HG03280 (cell line): ENCODE data around the gene ADCK1.
"Not testable (repeated sequence)": the region's sequence is repeated elsewhere in the genome, so short reads cannot be mapped to it uniquely, and the experiment has no call there.

Experiments used
- ATAC-seq: cut with Tn5 transposase; IDR thresholded peaks from one replicate; pipeline ENCODE4 v1.9.1; 2021; ENCODE audit warnings: mild to moderate bottlenecking, moderate library complexity; ENCODE audit not compliant: unreplicated experiment

The ADCK1 gene

DNA sequence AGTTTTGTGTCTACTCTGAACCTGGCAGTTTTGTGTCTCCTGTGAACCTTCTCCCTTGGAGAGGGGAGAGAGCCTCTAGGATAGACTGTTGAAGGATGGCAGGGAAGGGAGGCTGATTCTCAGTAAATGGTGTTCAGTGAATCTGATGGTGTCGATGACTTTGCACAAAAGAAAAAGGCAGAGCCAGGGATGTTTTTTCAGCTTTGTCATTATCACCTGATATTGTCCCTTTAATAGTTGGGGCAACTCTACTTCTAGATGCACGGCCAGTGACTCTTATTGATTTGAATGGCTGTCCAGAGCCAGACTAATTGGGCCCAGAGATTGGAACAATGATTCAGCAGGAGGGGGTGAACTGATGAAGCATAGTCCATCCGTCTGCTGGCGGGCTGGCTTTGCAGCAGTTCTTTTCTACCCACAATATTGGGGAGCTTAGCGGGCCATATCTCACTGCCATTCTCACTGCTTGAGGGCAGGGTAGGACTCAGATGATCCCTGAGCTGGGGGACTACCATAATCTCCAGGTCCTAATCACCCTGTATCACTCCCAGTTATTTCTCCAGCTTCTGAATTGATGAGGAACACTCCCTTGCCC is 93.1 kb downstream of the ADCK1 start:
- no peak for ATAC-seq

DNA sequence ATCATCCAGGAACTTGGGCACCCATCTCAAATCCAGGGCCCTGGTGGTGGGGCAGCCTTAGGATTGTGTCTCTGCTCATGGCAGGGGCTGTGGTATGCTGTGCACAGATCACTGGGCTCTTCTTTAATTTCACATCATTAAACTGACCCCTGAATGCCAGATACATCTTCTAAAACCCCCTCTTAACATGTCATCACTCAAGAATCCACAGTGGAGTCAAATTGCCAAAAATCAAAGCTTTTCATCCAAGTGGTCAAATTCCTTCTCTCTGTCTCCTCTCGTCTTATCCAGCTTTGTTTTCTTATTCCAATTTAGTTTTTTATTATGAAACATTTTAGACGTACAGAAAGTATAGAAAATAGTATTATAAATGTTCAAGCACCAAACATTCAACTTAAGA is 97.5 kb downstream of the ADCK1 start:
- ATAC-seq, result no peak

DNA sequence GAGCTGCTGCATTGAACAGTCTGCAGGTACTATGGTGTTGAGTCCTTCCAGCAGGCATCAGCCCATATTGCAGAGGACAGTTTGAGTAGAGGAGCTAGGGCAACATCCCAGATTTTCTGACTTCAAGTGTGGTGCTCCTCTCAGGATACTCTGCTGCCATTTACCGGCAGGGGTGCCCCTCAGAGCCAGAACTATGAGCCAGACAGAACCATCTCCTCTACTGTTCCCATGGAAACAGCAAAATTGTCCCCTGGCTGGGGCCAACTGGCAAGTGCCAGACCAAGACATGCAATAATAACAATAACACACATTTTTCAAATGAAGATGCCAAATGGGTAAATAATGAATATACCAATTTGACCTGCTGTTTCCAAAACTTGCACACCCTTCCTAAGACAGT is 102.9 kb downstream of the ADCK1 start:
- no peak for ATAC-seq

DNA sequence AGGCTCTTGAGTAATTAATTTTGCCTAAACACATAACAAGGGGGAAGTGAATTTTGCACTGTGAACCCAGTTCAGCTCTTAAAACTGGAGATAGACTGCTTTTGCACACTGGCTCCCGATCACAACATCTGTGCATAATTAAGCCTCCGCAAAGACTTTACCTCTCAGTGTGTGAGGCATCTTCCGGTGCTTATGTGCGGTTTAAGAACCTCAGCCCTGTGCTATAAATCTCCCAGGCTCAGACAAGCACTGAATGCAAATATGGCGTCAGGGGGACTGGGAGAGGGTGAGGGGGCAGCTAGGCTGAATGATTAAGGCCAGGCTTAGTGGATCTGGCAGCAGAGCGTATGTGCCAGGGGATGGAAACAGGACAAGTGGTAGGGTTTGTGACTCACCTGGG is 103.3 kb downstream of the ADCK1 start:
- ATAC-seq, result no peak

DNA sequence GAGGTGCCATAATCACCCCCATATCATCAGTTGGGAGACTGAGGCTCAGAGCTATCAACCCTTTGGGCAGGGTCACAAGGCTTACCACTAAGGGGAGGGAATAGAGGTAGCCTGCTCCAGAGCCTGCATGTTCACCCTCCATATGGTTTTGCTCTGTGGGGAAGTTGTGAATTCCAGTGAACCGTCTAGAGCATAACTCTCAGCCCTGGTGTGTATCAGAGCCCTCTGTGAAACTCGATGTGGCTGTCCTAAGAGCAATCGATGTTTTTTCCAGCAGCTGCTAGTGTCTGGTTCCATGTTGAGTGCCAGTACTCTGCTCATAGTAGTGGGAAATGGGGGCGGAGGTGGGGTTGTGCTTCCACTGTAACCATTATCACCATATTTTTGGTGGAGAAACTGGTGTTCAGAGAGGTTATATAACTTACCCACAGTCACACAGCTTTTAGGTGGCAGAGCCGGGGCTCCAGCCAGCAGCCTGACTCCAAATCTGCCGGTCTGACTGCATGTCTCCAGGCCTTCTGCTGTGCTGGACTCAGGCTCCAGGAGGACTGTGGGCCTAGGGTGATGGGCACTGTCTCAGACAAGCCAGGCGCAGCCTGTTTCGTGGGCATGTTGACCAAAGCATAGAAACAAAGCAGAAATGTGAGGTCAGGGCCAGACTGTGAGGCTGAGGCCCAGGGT is 104.2 kb downstream of the ADCK1 start:
- no peak for ATAC-seq

DNA sequence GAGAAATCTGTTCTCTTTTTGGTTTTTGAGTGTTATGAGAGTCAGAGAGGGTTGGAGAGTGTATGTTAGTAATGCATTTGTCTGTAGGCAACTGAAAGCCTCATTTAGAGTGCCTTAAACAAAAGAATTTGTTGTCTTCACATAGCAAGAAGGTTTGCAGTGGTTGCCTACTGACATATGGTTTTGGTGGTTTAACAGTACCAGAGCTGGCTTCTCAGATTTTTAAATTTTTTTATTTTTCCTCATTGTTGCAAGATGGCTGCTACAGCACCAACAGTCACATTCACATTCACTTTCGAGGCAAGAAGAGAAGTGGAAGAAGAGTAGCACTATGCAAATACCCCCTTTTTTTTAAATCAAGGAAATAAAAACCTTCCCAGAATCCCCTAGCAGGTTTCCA is 106.5 kb downstream of the ADCK1 start:
- ATAC-seq, result no peak

DNA sequence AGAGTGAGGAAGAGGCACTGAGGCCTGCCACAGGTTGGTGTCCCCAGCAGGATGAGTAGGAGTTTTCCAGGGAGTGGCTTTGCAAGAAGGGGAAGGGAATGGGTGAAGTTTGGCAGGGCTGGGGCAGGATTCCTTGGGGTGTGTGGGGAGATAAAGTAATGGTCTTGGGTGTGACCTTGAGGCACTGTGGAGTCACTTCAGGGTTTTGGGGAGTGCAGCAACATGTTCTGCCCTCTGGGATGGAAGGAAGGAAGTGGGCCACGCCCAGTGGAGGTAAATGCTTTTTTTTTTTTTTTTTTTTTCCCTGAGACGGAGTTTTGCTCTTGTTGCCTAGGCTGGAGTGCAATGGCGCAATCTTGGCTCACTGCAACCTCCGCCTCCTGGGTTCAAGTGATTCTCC is 108.9 kb downstream of the ADCK1 start:
- ATAC-seq, result no peak

DNA sequence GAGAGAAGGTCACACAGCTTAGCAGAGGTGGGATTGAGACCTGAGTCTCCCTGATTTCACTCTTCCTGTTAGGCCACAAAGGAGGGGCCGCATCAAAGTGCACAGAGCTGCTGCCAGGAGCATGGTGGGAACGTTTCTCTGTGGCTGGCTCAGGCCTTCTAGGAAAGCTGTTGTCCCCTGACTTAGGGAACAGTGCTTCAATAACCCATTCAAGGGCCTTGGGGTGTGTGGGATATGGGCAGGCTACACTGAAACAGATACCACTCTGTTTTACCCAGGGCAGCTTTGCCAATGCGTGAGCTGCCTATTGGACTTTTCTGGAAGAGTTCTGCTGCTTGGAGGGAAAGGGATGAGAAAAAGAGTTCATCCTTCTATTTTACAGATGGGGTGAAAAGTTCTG is 110.0 kb downstream of the ADCK1 start:
- ATAC-seq, result no peak

DNA sequence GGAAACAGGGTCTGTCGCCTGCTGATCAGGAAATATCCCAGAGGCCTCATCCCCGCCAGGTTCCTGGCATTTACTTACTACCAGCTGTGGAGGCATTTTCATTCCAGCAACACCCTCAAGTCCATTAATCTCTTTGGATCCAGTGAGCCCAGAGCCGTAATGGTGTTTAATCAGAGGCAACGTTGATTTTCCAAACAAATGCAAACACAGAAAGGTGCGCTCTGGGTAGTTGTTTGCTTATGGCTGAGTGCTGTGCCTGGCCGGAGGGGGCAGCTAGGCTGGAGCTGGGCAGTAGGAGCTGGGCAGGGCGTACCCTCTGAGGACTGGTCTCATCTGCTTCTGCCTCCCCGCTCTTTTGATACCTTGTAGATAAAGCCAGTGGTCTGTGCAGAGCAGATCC is 110.6 kb downstream of the ADCK1 start:
- no peak for ATAC-seq

DNA sequence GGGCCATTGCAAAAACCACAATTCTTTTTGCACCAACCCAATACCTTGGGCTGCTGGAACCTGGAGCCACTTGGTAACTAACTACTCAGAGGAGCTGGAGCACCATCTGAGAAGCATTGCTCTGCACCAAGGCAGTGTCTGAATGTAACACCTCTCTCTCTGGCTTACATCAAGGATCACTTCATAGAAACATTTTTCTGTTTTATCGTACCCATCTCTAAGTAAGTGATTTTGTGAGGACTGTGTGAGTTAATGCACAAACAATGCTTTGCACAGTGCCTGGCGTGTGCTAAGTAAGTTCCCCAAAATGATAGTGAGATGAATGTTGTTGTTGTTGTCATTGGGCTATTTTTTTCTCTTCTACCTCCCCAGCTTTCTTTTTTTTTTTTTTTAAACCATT is 111.4 kb downstream of the ADCK1 start:
- no peak for ATAC-seq

DNA sequence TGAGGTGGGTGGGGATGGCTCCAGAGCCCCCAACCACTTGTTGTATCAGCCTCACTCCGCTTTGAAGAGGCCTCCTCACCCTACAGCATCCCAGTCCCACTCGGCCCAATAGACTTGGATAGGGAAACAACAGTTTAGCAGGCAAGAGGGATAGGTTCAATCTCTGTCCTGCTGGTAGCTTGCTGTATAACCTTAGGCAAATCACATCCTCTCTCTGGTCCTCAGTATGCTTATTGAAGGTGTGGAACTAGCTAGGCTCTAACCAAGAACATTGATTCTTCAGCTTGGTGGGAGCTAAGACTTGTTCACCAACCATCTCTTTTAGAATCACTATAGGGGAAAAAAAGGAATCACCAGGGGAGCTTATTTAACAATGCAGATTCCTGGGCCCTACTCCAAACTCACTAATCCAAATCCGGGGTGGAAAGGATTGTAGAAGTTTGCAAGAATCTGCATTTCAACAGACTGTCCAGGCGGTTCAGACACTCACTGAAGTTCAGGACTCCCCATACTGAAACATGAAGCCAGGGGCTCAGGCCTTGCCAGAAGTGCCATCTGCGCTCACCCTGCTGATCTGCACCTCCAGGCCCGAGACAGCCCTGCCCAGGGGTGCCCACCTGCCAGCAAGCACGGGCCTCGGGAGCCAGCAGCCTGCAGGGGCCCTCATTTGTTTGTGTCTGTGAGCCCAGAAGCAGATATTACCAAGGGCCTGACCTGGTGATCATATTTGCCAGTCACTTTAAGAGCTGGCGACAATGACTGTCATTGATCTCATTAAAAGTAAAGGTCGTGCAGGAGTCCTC is 113.0 kb downstream of the ADCK1 start:
- no peak for ATAC-seq

DNA sequence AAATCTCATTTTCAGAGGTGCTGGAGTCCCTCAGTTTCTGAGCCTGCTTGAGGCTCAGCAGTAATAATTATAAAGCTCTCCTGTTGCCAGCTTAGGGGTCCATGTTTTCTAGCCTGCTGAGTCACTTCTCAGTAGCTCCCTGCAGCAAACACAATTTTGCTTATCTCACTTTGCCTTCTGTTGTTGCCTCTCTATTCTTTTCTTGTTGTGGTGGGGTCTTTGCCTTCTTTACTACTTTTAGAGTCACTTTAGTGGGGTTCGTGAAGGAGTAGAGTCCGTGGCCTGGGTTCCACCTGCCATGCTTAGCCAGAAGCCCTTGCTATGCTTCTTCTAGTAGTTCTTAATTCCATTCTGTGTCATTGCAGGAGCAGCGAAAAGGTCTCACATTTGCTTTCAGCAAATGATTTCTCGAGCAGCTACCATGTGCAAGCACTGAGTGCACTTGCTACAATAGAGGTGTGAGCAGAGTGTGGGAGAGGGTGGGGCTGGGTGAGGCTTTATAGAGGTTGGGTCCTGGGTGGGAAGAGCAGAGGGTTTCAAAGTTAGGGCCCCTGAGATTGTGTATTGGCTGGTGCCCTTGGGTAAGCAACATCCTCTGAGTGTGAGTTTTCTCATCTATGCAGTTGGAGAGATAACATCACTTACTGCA is 114.3 kb downstream of the ADCK1 start:
- no peak for ATAC-seq

DNA sequence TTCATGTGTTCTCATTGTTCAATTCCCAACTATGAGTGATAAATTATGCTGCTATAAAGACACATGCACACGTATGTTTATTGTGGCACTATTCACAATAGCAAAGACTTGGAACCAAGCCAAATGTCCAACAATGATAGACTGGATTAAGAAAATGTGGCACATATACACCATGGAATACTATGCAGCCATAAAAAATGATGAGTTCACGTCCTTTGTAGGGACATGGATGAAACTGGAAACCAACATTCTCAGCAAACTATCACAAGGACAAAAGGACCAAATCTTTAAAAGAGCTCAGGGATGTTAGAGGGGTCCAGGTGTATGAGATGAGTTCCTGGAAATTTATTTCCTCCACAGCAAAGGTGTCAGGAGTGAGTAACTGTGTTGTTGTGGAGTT is 115.5 kb downstream of the ADCK1 start:
- ATAC-seq, result not testable (repeated sequence)

DNA sequence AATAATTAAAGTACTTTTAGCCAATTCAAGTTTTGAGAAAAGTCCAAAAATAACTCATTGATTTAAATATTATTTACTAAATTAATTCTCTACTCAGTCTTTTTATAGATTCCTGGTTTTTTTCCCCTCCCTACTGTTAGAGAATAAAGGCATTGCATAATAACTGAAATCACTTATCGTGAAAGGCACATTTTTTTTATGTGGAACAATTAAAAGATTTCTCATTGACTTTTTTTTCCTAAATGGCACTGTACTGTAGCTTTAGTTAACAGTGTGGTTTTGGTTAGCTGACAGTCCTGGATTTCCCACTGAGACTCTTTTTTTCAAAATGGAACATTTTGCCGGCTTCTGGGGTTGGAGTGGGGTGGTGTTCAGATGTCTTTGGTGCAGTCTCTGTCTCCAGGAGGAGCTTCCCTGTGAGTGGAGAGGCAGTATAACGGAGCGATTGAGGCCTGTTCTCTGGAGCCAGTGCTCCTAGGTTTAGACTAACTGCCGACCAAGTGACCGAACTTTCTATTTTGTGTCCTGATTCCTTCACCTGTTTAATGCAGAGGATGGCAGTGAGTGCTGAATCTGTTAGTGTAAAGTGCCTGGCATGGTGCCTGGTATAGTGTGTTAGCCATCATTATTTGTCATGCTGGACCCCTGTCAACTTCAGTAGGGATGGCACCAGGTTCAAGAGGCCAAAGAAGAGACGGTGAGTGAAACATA is 117.7 kb downstream of the ADCK1 start:
- ATAC-seq, result no peak

DNA sequence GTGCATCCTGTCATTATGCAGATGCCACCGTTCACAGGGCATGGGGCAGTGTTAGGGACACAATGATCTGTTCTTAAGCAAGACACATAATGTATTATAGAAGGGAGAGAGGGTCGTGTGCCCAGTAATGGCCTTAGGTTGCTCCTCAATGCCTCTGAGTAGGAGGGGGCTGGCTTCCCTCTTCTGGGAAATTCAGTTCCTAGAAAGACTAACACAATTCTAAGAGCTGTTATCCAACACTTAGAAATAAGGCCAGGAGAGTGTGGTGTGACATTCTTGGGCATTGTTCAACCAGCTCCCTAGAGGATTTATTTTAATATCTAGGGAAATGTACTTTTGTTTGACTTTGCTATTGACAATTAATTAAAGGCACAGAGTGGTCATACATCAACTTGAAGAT is 118.5 kb downstream of the ADCK1 start:
- ATAC-seq, result no peak

DNA sequence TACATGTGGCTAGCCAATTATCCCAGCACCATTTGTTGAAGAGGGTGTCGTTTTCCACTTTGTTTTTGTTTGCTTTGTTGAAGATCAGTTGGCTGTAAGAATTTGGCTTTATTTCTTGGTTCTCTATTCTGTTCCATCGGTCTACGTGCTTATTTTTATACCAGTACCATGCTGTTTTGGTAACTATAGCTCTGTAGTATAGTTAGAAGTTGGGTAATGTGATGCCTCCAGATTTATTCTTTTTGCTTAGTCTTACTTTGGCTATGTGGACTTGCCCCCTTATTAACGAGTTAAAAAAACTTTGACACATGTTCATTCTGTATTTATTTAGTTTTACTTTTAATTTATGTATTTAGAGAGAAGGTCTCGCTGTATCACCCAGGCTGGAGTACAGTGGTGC is 120.4 kb downstream of the ADCK1 start:
- ATAC-seq, result no peak

DNA sequence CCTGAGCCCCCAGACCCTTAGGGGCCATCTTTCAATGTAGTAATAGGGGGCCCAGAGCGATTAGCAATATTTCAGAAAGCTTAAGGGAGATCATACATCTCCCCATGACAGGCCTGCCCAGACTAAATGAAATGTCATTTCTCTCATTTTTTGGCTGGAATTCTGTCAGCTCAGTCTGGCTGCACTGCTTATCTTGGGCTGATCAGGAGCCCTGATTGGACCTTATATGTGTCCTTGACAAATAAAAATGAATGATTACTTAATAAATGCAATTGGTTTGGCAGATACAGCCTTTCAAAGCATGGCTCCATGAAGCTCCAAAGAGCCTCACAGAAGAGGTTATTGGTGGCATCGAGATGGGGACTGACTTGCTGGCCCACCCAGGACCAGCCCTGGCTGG is 121.9 kb downstream of the ADCK1 start:
- ATAC-seq, result no peak

DNA sequence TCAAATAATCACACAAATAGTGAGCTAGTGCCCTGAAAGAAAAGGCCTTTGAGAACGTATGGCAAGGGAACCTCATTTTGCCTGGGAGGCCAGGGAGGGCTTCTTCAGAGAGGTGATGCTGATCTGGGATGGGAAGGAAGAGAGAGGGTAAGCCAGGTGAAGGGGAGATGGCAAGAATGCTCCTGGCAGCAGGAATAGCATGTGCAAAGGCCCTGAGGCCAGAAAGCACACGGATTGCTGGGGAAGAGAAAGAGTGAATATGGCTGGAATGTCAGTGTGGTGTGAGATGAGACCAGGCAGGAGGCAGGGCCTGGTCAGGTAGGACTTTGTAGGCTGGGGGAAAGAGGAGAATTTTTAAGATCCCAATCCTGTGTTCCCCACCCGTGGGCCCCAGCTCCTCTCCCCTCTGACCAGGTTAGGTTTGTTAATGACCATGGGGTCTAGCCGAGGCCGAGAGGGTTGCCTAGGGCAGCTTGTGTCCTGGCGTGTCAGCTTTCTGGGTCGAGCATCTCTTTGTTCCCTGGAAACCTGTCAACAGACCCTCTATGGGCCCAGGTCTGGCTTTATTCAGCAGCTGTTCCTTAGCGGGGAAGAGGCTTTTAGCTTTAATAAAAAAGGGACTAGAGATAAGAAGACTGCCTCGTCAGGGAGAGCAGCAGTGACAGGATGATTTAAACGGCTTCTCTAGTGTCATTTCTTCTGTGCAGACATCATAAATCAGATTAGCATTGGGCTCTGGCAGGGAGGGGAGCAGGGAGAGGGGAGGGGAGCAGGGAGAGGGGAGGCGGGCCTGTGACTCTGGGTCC is 123.4 kb downstream of the ADCK1 start:
- no peak for ATAC-seq

DNA sequence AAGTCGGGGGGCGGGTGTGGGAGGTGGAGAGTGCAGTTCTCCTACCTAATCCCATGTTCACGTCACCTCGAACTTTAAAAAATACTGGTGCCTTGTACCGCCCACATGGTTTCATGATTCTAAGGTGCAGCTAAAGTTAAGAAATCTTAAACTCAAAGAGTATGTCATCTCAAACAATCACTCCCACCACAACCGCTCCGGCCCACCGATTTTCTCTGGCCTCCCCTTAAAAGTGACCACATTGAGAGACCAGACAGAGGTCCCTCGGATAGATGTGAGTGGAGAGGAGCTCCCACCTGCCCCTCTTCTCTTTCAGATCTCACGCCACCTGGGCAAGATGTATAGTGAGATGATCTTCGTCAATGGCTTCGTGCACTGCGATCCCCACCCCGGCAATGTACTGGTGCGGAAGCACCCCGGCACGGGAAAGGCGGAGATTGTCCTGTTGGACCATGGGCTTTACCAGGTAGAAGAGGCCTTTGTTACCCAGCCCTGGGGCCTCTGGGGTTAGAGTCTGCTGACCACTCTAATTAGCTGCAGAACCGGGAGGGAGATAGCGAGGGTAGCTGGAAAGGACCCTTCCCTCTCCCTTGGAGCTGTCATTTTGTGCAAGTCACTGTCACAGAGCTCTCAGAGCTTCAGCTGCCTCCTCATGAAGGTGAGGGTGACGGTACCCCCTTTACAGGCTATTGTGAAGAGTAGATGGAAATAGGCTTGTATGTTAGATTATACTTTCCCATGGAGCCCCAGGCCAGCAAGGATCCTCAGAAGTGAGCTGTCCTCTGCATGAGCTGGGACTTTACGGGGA is 124.4 kb downstream of the ADCK1 start:
- ATAC-seq, result no peak
